Measurements from ENCODE around the gene DYNLT4. TPM values are rescaled to one million over a fixed set of nuclear protein-coding genes. Genes with fewer than 3 reads are reported as not detected.

Gene DYNLT4
- total and polyA plus RNA-seq, 2 of the 13 experiments (the other 11 are each of a cell fraction or from before 2014, with no cell fraction given), result 0.77 TPM; not detected in 1

GRCh38 chr1:44842862-44843655, 35.9 kb upstream of the DYNLT4 start, which contains the start of gene PTCH2 (continued):
- no peak for TF ChIP-seq ZNF724P (CRISPR knock-in tag; IDR thresholded peaks at IDR 0.05; ENCODE audit: borderline replicate concordance)
- no peak for TF ChIP-seq GMEB2 (CRISPR knock-in tag; IDR thresholded peaks at IDR 0.05; ENCODE audit: low read depth)
- no peak for TF ChIP-seq ZNF530 (CRISPR knock-in tag; IDR thresholded peaks at IDR 0.05; ENCODE audit: low read depth)
- no peak for TF ChIP-seq ZNF431 (CRISPR knock-in tag; IDR thresholded peaks at IDR 0.05; ENCODE audit: borderline replicate concordance, low read depth)
- no peak for TF ChIP-seq MBD4 (IDR thresholded peaks at IDR 0.05; ENCODE audit: borderline replicate concordance, low read length)
- no peak for TF ChIP-seq USF2 (IDR thresholded peaks at IDR 0.05; ENCODE audit: low read depth, low read length)
- no peak for TF ChIP-seq USF2 (CRISPR knock-in tag; IDR thresholded peaks at IDR 0.05; ENCODE audit: borderline replicate concordance)
- no peak for TF ChIP-seq ZNF460 (CRISPR knock-in tag; IDR thresholded peaks at IDR 0.05; ENCODE audit: borderline replicate concordance)
- TF ChIP-seq MAFK (conservative IDR thresholded peaks at IDR 0.05 in 1 of 2, IDR thresholded peaks at IDR 0.05 in 1 of 2; ENCODE audit: low read length in 2 of 2), result no peak
- TF ChIP-seq CAMTA2 (CRISPR knock-in tag; IDR thresholded peaks at IDR 0.05; ENCODE audit: borderline replicate concordance), result no peak
- TF ChIP-seq MTF1 (CRISPR knock-in tag; IDR thresholded peaks at IDR 0.05), result no peak
- peak; percentile 62 for TF ChIP-seq HNRNPK (IDR thresholded peaks at IDR 0.05; ENCODE audit: low read depth, low read length, poor library complexity, severe bottlenecking)
- no peak for TF ChIP-seq ZNF543 (CRISPR knock-in tag; IDR thresholded peaks at IDR 0.05)
- TF ChIP-seq ARID4A (CRISPR knock-in tag; IDR thresholded peaks at IDR 0.05; ENCODE audit: borderline replicate concordance), result peak; percentile 76
- TF ChIP-seq ZBTB14 (CRISPR knock-in tag; IDR thresholded peaks at IDR 0.05), result no peak
- TF ChIP-seq ZNF605 (CRISPR knock-in tag; IDR thresholded peaks at IDR 0.05), result no peak
- no peak for TF ChIP-seq TOE1 (CRISPR knock-in tag; IDR thresholded peaks at IDR 0.05)
- TF ChIP-seq JDP2 (CRISPR knock-in tag; IDR thresholded peaks at IDR 0.05; ENCODE audit: borderline replicate concordance), result no peak
- TF ChIP-seq NAIF1 (CRISPR knock-in tag; IDR thresholded peaks at IDR 0.05; ENCODE audit: borderline replicate concordance), result no peak
- no peak for TF ChIP-seq CHD2 (IDR thresholded peaks at IDR 0.05; ENCODE audit: low read depth, low read length)
- TF ChIP-seq ZNF720 (CRISPR knock-in tag; IDR thresholded peaks at IDR 0.05), result no peak
